Smooth muscle cell of the brain vasculature (primary cell): ENCODE results near the gene MMP1.
"Not testable (repeated sequence)": the region's sequence is repeated elsewhere in the genome, so short reads cannot be mapped to it uniquely, and the experiment has no call there.

Experiments
- DNase-seq: peaks from one replicate; pipeline ENCODE4 v3.0.0-alpha.2; 2012; ENCODE audit warnings: low read depth, low spot score

The MMP1 gene

DNA sequence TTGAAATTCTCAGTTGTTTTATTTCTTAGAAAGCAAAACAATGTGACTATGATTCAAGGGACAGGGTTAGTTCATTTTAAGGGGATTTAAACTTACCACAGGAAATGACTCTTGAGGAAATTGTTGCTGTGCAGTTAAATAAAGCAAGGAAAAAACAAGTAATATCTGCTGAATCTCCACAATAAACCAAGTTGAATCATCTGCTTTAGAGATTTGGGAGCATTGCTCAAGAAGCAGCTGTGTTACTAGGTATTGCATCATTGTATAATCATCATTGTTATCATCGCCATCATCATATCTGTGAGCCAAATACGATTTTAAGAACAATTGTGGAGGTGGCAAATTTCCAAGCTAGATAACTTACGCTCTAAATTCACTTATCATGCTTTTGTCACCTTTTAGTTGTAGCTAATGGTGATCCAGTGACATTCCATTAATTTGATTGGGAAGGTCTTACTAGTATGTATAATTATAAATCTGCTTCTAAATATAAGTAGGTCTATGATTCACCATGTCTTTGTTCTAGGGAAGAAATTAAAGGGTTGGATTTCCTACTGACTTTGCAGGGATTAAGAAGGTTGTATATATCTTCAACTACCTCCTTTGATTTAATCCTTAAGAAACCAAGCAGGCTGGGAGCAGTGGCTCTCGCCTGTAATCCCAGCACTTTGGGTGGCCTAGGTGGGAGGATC, 37.5 kb downstream of the MMP1 start:
- DNase-seq: no peak

DNA sequence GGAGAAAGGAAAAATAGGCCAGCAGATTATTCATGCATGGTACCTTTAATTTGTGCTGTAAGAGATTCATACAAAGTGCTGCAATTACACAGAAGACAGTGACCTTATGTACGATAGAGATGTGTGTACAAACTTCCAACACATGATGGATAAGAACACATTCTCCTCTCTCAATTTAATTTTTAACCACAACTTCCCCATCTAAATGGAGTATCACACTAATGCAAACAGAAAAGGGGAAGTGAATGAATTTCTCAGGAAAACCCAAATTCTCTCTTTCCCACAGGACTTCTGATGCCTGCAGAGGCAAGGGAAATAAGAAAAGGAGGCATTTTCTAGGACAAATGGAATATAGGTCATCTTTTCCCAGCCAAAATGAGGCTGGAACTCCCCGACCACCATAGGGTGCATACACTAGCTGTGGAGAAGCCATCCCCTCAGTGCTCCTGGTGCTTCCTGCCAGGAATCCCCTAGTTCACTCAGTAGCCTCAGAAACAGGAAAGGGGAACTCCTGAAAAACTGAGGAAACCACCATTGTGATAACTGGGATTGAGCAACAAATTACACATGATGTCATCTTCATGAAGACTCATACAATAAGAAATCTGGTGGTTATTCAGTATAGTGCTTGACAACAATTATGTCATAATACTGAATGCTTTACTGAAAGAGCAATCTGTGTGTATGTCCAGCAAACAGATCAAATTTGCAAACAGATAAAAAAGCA, 40.0 kb downstream of the MMP1 start:
- no peak for DNase-seq

DNA sequence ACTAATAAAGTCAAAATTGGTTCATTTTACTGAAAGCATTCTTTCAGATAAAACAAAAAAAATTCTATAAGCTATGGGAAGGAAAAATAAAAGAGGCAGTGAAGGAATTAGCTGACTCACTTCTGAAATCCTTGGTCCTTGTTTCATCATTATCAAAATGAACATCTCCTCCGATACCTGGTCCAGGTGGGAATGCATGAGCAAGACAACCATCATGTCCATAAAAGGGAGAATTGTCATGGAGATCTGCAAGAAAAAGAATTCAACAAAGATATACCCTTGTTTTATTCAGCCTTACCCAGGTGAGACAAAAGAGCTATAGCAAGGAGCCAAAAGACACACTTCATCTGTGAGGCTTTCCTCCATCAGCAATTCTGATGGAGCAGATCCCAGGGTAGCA, 44.7 kb downstream of the MMP1 start:
- DNase-seq: no peak

DNA sequence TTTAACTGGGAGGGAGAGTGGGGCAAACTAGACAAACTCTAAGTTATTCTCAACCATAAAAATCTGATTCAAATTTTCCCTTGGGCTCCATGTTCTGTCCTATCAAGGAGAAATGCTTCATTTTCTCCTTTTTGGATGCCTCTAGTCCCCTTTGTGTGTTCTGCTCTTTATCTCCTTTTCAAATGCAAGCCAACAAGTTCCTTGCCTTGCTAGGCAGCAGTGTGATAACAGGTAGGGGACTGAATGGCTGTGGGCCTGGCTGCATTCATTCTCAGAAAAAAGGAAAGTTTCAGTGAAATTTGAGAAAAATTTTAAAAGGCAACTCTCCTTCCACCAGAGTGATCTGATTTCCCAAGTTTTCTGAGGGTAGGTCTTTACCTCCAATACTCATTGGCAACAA, 46.3 kb downstream of the MMP1 start:
- DNase-seq: no peak

DNA sequence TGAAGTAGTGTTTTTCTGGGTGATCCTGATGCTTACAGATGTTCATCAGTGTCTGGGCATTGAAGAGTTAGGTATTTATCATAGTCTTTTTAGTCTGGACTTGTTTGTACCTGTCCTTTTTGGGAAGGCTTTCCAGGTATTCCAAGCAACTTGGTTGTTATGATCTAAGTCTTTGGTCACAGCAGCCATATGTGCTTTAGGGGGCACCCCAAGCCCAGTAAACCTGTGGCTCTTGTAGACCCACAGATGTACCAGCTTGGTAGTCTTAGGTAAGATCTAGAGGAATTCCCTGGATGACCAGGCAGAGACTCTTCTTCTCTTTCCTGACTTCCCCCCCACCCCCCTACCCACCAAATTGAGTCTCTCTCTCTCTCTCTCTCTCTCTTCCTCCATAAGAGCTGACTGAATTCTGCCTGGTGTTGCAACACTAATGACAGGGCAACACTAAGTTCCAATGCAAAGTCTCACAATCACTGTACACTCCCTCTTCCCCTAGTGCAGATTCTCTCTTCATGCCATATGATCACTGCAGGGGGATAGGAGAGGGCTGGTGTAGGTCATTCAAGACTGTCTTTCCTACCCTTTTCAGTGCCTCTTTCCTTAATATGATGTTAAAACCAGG, 48.7 kb downstream of the MMP1 start:
- DNase-seq: no peak

DNA sequence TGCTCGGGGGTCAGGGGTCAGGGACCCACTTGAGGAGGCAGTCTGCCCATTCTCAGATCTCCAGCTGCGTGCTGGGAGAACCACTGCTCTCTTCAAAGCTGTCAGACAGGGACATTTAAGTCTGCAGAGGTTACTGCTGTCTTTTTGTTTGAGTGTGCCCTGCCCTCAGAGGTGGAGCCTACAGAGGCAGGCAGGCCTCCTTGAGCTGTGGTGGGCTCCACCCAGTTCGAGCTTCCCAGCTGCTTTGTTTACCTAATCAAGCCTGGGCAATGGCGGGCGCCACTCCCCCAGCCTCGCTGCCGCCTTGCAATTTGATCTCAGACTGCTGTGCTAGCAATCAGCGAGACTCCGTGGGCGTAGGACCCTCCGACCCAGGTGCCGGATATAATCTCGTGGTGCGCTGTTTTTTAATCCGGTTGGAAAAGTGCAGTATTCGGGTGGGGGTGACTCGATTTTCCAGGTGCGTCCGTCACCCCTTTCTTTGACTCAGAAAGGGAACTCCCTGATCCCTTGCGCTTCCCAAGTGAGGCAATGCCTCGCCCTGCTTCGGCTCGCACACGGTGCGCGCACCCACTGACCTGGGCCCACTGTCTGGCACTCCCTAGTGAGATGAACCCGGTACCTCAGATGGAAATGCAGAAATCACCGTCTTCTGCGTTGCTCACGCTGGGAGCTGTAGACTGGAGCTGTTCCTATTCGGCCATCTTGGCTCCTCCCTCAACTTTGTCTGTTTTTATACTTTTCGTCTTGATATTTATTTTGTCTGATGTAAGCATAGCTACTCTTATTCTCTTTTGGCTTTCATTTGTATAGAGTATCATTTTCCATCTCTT, 51.0 kb downstream of the MMP1 start:
- DNase-seq: not testable (repeated sequence)
